BE2C (cell line): ENCODE data around the gene METAP2.

Source experiments
- DNase-seq: peaks from one replicate; pipeline ENCODE4 v3.0.0-alpha.2; 2020
- H3K27me3 ChIP-seq: fragments of 250-450 bp; sonication (Bioruptor Pico); 2 replicates; pipeline ENCODE4 v1.5.1; 2020; ENCODE audit warnings: mild to moderate bottlenecking
- H3K36me3 ChIP-seq: fragments of 250-450 bp; sonication (Bioruptor Pico); 2 replicates; pipeline ENCODE4 v1.5.1; 2020; ENCODE audit warnings: mild to moderate bottlenecking
- H3K4me1 ChIP-seq: fragments of 250-450 bp; sonication (Bioruptor Pico); 2 replicates; pipeline ENCODE4 v1.5.1; 2020
- H3K4me3 ChIP-seq: 2 replicates; pipeline ENCODE4 v1.5.1; 2011; ENCODE audit warnings: low read depth, low read length
- H3K9me3 ChIP-seq: fragments of 250-450 bp; sonication (Bioruptor Pico); 2 replicates; pipeline ENCODE4 v1.5.1; 2020
- TF ChIP-seq, protein P1 (sequence below): IDR thresholded peaks from 2 replicates; pipeline ENCODE4 v1.5.1; 2012; ENCODE audit warnings: mild to moderate bottlenecking, low read depth, low read length

The METAP2 gene

DNA sequence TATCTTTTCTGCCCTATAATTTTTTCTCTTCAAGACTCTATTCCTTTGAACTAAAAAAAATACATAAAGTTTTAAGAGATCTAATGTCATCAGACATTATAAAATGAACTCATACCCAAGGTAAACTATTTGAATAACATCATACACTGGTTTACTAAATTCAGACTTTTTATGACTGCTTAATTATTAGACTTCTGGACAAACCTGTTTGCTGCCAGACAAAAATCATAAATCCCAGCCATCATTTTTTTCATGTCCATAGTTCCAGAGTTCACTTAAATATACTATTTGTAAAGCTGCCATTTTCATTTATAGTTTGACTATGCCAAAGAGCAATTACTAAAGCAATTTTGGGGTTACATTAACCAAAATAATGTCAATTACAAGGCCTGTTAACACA, 43.3 kb downstream of the METAP2 start:
- Histone ChIP-seq H3K4me3 (no peak overlapping the region), H3K9me3 (no peaks in the 10 kb centered on the region), H3K27me3 (no peaks in the 10 kb centered on the region), H3K36me3 (peaks cover 21% of the 10 kb centered on the region), H3K4me1 (no peaks in the 10 kb centered on the region)
- DNase-seq = no peak
- TF ChIP-seq, protein P1, sequence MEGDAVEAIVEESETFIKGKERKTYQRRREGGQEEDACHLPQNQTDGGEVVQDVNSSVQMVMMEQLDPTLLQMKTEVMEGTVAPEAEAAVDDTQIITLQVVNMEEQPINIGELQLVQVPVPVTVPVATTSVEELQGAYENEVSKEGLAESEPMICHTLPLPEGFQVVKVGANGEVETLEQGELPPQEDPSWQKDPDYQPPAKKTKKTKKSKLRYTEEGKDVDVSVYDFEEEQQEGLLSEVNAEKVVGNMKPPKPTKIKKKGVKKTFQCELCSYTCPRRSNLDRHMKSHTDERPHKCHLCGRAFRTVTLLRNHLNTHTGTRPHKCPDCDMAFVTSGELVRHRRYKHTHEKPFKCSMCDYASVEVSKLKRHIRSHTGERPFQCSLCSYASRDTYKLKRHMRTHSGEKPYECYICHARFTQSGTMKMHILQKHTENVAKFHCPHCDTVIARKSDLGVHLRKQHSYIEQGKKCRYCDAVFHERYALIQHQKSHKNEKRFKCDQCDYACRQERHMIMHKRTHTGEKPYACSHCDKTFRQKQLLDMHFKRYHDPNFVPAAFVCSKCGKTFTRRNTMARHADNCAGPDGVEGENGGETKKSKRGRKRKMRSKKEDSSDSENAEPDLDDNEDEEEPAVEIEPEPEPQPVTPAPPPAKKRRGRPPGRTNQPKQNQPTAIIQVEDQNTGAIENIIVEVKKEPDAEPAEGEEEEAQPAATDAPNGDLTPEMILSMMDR = no peak

GRCh38 chr12:95518944-95519343, 45.0 kb downstream of the METAP2 start:
- H3K4me3 ChIP-seq = no peak overlapping the region
- DNase-seq = no peak
- no peaks in the 10 kb centered on the region for H3K4me1 ChIP-seq
- no peaks in the 10 kb centered on the region for H3K27me3 ChIP-seq
- TF ChIP-seq, protein P1 = no peak
- peaks cover 4% of the 10 kb centered on the region for H3K36me3 ChIP-seq
- H3K9me3 ChIP-seq = no peaks in the 10 kb centered on the region

DNA sequence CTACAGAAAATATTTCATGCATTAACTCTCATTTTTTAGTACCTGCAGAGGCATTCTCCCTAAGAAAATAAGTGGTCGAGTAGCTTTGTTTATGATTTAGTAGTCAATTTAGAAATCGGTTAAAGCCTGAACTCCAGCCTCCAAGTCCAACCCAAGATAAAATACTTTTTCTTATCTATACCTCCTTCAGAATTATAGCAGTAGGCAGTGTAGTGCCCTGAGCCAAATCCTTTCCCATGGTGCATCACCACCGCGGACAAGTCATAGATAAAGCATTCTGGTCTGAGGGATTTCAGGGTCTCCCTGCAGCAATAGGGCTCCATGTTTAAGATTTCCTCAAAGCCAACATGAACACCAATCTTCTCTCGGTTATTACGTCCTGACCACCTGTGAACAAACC, 46.9 kb downstream of the METAP2 start:
- TF ChIP-seq, protein P1 = no peak
- no peak overlapping the region for H3K4me3 ChIP-seq
- DNase-seq = no peak
- H3K4me1 ChIP-seq = no peaks in the 10 kb centered on the region
- H3K9me3 ChIP-seq = no peaks in the 10 kb centered on the region
- no peaks in the 10 kb centered on the region for H3K36me3 ChIP-seq
- H3K27me3 ChIP-seq = no peaks in the 10 kb centered on the region

- Histone ChIP-seq H3K4me1 (no peaks in the 10 kb centered on the region), H3K4me3 (no peak overlapping the region), H3K36me3 (no peaks in the 10 kb centered on the region), H3K9me3 (no peaks in the 10 kb centered on the region), H3K27me3 (no peaks in the 10 kb centered on the region)
- no peak for DNase-seq
- TF ChIP-seq, protein P1 = no peak
Measured at GRCh38 chr12:95522692-95523091, 48.7 kb downstream of the METAP2 start.

DNA sequence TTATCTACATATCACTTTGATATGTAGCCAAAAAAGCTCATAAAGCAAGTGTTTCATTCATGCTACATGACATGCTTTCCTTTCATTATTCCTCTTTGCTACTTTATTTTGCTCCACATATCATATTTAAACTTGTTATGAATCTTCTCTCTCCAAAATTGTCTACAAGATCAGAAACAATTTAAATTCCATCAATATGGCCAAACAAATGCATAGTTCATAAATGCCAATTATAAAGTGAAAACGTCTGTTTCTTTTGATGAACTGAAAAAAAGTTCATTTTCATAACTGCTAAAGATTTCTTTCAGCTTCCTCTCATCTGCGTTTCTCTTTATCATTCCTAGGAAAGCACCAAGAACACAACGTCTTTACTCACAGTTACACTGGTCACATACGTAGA, 54.5 kb downstream of the METAP2 start:
- Histone ChIP-seq H3K27me3 (no peaks in the 10 kb centered on the region), H3K4me1 (no peaks in the 10 kb centered on the region), H3K9me3 (no peaks in the 10 kb centered on the region), H3K36me3 (no peaks in the 10 kb centered on the region), H3K4me3 (no peak overlapping the region)
- no peak for DNase-seq
- TF ChIP-seq, protein P1 = no peak

DNA sequence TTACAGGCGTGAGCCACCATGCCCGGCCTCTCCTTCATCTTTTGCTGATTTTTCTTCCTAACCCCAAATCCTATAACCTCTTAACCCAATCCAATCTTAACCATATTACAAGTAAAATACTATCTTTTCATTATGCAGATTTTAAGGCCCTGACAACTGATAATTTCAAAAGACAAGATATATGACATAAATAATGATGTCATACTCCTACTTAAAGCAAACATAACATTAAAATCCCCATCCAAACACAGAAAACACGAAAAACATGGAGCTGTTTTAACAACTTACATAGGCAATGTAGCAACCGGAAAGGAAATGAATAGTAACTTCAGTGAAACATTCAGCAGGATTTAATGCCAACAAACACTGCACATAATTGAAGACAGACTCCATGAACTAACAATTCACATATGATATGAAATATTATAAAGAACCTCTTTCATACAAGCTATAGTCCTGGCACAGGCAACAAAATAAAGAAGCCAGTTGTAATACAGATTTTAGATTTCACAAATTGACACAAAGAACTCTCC, 55.8 kb downstream of the METAP2 start:
- no peak for DNase-seq
- TF ChIP-seq, protein P1 = no peak

More for the DNA sequence above, 55.8 kb downstream of the METAP2 start:
- H3K4me3 ChIP-seq = no peak overlapping the region
- no peaks in the 10 kb centered on the region for H3K9me3 ChIP-seq
- no peaks in the 10 kb centered on the region for H3K4me1 ChIP-seq
- H3K36me3 ChIP-seq = no peaks in the 10 kb centered on the region
- H3K27me3 ChIP-seq = no peaks in the 10 kb centered on the region
